ENCODE data around the gene USP33.
"Not testable (repeated sequence)": the region's sequence is repeated elsewhere in the genome, so short reads cannot be mapped to it uniquely, and the experiment has no call there.

The USP33 gene

DNA sequence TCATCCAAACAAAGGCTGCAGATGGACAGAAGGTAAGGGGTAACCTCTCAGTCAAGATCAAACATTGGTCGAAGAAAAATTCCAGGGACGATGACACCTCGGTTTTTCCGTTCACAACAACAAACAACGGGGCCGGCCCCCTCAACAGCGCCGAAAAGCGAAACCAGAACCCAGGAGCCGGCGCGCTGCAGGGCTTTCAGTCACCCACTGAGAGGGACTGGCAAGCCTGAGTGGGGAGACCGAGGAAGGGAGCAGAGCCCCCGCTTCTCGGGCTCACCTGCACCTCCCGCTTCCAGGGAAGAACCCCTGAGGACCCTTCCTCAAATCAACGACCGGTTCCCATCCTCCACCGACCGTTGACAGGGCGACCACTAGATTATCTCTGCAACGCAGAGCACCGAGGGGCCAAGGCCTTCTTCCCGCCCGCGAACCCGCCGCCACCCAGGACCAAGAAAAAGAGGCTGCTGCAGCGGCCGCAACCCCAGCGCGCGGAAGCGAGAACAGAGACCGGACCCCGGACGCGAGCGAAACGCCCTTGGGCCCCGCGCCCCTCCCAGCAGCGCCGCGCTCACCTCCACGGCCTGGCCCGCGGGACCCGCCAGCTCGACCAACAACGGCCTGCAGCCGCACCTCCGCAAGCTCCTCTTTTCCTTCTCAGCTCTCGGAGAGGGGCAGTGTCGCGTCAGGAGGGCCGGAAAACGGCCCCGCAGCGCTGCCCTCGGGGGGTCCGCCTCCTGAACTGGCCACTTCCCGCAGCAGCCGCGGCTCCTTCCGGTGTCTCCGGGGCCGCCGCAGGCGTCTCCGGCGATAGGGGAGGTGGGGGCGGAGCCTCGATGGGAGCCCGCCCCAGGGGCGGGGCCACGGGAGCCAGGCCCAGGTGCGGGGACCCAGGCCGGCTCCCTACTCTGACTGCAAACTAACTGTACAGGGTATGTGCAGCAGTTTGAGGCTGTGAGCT, at the start of gene USP33:
Gene USP33, minus strand, starts transcription at position 782 of the 958 bp plus-strand sequence. CDS start 18,155 bp downstream, outside the sequence.
- in situ Hi-C loops (cut with HindIII; ENCODE audit: low sequenced_read_pairs), result no loop called here

DNA sequence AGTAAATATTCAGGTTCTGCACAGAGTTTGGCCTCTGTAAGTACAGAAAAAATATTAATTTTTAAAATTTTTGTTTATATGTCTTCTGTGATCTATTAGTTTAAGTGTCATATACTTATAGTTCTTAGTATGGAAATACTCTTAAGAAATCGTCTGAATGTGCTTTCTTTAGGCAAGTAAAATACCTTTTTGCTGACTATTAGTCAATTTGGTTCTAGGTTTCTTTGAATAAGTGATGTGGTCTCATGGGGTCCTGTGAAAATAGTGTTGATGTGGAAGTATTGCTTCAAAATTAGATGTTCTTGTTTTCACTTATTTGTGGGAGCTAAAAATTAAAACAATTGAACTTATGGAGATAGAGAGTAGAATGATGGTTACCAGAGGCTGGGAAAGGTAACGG, 43.7 kb upstream of the USP33 start:
- in situ Hi-C loops (cut with HindIII; ENCODE audit: low sequenced_read_pairs), result no loop called here

DNA sequence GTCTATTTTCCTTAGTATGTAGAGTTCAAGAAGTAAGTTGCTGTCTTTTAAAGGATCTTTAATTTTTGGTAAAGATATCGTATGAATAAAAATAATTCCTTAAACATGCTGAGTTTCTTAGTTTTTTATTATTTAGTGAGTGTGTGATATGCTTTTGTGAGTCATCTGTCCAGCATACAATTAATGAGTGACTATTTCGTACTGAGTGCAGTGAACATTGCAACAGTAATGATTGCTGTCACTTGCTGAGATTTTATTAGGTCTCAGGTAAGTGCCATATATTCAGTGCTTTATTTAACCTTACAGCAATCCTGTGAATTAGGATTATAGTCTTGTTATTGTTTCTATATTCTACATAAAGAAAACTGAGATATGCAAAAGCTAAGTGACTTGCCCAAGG, 42.4 kb upstream of the USP33 start:
- in situ Hi-C loops (cut with HindIII; ENCODE audit: low sequenced_read_pairs), result no loop called here

DNA sequence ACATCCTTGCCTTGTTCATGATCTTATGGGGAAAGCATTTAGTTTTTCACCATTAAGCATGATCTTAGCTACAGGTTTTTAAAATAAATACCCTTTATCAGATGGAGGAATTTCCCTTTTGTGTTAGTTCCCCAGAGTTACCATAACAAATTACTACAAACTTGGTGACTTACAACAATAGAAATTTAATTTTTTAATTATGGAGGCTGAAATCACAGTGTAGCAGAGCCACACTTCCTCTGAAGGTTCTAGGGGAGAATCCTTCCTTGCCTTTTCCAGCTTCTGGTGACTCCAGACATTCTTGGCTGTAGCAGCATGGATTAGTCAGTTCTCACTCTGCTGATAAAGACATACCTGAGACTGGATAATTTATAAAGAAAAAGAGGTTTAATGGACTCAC, 38.3 kb upstream of the USP33 start:
- in situ Hi-C loops (cut with HindIII; ENCODE audit: low sequenced_read_pairs), result no loop called here

DNA sequence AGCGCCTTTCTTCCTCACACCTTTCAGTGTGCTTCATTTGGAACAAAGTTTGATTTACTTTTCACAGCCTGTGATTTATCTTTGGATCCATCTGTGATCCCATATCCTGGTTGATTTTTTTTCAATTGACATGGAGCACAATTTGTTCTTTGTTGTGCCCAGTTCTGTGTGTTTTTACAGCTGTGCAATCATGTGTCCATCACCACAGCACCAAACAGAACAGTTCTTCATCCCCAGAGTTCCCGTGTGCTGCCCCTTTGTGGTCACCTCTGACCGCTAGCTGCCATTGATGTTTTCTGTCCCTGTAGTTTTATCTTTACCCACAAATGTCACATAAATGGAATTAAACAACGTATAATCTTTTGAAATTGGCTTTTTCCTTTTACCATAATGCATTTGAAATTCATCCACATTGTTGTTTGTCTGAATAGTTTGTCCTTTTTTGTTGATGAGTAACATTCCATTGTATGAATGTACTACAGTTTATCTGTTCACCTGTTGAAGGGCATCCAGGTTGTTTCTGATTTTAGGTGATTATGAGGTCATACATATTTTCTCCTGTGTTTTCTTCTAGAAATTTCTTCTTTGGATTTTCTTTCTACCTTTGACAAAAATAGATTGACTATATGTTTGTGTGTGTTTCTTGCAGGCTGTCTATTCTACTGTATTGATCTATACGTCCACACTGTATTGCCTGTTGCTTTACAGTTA, 37.2 kb upstream of the USP33 start:
- in situ Hi-C loops (cut with HindIII; ENCODE audit: low sequenced_read_pairs), result no loop called here

- in situ Hi-C loops (cut with HindIII; ENCODE audit: low sequenced_read_pairs), result no loop called here
Observed at GRCh38 chr1:77794550-77794949, 34.9 kb upstream of the USP33 start.

GRCh38 chr1:77786093-77786741, 26.6 kb upstream of the USP33 start:
- in situ Hi-C loops (cut with HindIII; ENCODE audit: low sequenced_read_pairs), result not testable (repeated sequence)

GRCh38 chr1:77783141-77783540, 23.5 kb upstream of the USP33 start:
- in situ Hi-C loops (cut with HindIII; ENCODE audit: low sequenced_read_pairs), result no loop called here

- in situ Hi-C loops (cut with HindIII; ENCODE audit: low sequenced_read_pairs), result no loop called here
Observed at GRCh38 chr1:77781683-77782082, 22.0 kb upstream of the USP33 start.

GRCh38 chr1:77779529-77780281, 20.1 kb upstream of the USP33 start, which contains the start of gene MIGA1:
TSS of gene MIGA1 (plus strand) at chr1:77779649. CDS start at chr1:77783253, 3,604 bp downstream.
- in situ Hi-C loops (cut with HindIII; ENCODE audit: low sequenced_read_pairs), result no loop called here

DNA sequence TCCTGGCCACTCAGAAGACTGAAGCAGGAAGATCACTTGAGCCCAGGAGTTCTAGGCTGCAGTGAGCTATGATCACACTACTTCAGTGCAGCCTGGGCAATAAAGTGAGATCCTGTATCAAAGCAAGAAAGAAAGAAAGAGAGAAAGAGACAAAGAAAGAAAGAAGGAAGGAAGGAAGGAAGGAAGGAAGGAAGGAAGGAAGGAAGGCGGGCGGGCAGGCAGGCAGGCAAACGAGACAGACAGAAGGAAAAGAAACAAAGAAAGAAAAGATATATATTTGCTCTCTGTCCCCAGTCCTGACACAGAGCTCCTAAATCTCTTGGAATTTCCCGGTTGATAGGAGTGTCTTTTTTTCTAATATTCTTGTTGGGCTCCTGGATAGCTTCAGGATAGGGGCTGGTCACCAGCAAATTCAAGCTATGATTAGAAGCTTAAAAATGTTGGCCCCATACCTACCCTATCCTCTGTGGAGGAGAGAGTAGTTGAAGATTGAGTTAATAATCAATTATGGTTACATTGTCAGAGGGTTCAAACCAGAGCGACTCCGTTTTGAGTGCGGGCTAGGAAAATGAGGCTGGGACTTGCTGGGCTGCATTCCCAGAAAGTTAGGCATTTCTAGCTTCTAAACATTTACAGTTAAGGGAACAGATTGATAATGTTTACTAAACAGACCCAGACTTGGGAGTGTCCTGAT, 16.5 kb upstream of the USP33 start:
- in situ Hi-C loops (cut with HindIII; ENCODE audit: low sequenced_read_pairs), result no loop called here

GRCh38 chr1:77768006-77768405, 8.4 kb upstream of the USP33 start:
- in situ Hi-C loops (cut with HindIII; ENCODE audit: low sequenced_read_pairs), result no loop called here

GRCh38 chr1:77762072-77762476, 2.4 kb upstream of the USP33 start:
- in situ Hi-C loops (cut with HindIII; ENCODE audit: low sequenced_read_pairs), result no loop called here

DNA sequence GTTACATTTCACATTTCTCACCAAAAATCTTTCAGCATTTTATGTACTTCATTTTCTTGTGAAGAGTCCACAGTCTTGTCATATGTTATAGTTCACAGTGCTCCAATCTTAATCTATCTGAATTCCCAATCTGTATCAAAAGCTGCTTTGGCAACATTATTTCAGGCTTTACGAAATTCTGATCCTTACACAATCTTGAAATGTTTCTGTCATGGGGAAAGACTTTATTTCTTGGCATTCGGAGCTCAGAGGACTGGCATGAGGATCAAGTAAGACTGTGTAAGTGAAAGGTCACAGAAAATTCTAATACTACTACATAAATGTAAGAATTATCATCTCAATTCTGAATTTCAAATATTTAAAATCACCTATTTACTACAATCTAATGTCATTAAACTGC, 2.0 kb downstream of the USP33 start:
- in situ Hi-C loops (cut with HindIII; ENCODE audit: low sequenced_read_pairs), result no loop called here

DNA sequence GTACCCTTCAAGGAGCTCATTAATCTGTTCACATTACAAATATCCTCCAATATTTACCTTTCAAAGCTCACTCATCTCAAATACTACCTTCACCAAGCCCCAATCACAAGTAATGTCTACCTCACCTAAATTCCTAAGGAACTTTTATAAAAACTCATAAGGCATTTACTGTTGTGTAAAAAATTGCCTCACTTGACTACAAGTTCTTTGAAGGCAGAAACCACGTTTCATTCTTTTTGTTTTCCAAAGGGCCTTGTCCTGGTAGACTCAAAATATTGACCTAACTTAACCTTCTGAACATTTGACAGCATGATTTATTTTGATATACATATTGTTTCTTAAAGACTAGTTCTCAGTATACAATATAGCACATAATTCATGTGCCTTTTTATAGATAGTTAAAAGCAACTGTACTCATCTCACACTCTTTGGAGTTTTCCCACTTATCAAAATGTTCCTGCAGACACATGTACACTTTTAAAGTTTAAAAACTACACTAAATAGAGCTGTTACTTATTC, 2.5 kb downstream of the USP33 start:
- in situ Hi-C loops (cut with HindIII; ENCODE audit: low sequenced_read_pairs), result no loop called here

- in situ Hi-C loops (cut with HindIII; ENCODE audit: low sequenced_read_pairs), result no loop called here
Observed at GRCh38 chr1:77756052-77756754, 3.4 kb downstream of the USP33 start.

DNA sequence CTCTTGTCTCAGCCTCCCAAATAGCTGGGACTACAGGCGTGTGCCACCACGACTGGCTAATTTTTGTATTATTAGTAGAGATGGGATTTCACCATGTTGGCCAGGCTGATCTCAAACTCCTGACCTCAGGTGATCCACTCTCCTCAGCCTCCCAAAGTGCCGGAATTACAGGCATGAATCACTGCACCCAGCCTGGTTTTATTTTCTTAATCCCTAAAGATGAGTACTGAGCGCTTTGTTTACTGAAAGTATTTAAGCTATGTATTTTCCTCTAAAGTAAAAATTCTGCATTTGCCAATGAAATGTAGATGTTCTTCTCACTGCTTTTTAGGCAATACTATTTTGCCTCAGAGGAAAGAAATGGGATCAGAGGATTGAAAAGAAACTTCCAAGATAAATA, 10.2 kb downstream of the USP33 start:
- in situ Hi-C loops (cut with HindIII; ENCODE audit: low sequenced_read_pairs), result not testable (repeated sequence)

GRCh38 chr1:77744576-77744975, 15.1 kb downstream of the USP33 start:
- in situ Hi-C loops (cut with HindIII; ENCODE audit: low sequenced_read_pairs), result no loop called here

GRCh38 chr1:77742011-77742555, 17.6 kb downstream of the USP33 start:
- in situ Hi-C loops (cut with HindIII; ENCODE audit: low sequenced_read_pairs), result no loop called here
